Fibroblast of mammary gland (primary cell): ENCODE measurements around the gene JADE1.

Experiments
- DNase-seq: peaks from one replicate; pipeline ENCODE4 v3.0.0-alpha.2; 2010; ENCODE audit warnings: low read depth
- H3K4me3 ChIP-seq: 2 replicates; pipeline ENCODE4 v1.5.1; 2011; ENCODE audit warnings: low read depth, mild to moderate bottlenecking, low read length, moderate library complexity; ENCODE audit not compliant: control insufficient read depth
- TF ChIP-seq, protein P1 (sequence below): conservative IDR thresholded peaks from 2 replicates; pipeline ENCODE4 v1.5.1; 2011; ENCODE audit warnings: low read depth, low read length, inconsistent platforms; ENCODE audit not compliant: control insufficient read depth, insufficient read depth

Gene JADE1

DNA sequence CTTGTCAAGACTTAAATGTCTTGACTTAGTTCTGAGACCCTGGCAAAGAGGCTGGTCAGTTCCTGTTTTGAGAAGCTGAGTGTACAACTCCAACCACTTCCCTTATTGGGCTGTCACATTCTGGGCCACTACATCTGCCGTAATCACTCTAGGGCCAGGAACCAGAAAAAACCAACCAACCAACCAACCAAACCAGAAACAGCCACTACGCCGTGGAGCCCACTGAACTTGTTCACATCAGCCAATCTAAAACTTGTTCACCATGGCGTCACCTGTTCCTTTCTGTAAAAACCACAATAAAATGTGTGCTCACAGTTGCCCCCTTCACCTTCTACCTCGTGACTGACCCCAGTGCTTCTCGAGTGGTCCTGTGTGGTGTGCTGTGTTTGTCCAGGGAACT is 107.3 kb downstream of the JADE1 start:
- TF ChIP-seq, protein P1, sequence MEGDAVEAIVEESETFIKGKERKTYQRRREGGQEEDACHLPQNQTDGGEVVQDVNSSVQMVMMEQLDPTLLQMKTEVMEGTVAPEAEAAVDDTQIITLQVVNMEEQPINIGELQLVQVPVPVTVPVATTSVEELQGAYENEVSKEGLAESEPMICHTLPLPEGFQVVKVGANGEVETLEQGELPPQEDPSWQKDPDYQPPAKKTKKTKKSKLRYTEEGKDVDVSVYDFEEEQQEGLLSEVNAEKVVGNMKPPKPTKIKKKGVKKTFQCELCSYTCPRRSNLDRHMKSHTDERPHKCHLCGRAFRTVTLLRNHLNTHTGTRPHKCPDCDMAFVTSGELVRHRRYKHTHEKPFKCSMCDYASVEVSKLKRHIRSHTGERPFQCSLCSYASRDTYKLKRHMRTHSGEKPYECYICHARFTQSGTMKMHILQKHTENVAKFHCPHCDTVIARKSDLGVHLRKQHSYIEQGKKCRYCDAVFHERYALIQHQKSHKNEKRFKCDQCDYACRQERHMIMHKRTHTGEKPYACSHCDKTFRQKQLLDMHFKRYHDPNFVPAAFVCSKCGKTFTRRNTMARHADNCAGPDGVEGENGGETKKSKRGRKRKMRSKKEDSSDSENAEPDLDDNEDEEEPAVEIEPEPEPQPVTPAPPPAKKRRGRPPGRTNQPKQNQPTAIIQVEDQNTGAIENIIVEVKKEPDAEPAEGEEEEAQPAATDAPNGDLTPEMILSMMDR = no peak
- H3K4me3 ChIP-seq = no peak overlapping the region
- DNase-seq = no peak

DNA sequence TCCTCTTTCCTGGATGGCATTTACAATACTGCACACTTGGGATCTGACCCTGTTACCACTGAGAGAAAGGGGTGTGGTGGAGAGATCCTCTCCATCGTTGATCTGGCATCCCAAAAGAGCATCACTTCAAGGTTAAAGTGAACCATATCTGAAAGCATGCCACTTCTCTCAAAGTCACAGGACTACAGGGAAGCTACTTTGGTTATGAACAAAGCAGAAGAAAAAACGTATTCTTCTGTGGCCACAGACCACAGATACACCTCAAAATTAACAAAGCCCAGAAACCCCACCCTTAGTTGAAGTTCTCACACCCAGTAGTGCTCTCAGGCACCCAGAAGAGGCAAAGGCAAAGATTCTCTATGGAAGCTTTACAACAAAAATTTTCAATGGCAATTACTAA is 108.3 kb downstream of the JADE1 start:
- TF ChIP-seq, protein P1 = no peak
- DNase-seq = no peak
- no peak overlapping the region for H3K4me3 ChIP-seq

DNA sequence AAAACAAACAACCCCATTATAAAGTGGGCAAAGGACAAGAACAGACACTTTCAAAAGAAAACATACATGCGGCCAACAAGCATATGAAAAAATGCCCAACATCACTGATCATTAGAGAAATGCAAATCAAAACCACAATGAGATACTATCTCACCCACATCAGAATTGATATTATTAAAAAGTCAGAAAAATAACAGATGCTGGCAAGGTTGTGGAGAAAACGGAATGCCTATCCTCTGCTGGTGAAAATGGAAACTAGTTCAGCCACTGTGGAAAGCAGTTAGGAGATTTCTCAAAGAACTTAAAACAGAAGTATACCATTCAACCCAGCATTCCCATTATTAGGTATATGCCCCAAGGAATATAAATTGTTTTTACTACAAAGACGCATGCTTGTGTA is 112.5 kb downstream of the JADE1 start:
- no peak for DNase-seq
- H3K4me3 ChIP-seq = no peak overlapping the region
- TF ChIP-seq, protein P1 = no peak
